Liver (tissue), 9 donors: ENCODE results near the gene ZNF316. TPM values are rescaled to one million over a fixed set of nuclear protein-coding genes. Genes with fewer than 3 reads are reported as not detected.
A peak's percentile ranks its signal among the peaks of the same experiment; 100 is the strongest.

ENCODE experiments used
- DNase-seq: peaks from one replicate; pipeline ENCODE4 v3.0.0-alpha.2; 2017; ENCODE audit warnings: low spot score
- H3K27ac ChIP-seq, 2 donors: one replicate each; pipeline ENCODE4 v1.7.0; 2013; ENCODE audit warnings: inconsistent platforms in 2 of 2, low read length in 2 of 2, control low read depth in 1 of 2, low read depth in 1 of 2, mild to moderate bottlenecking in 1 of 2
- H3K27me3 ChIP-seq, 4 donors: one replicate each; pipeline versions ENCODE4 v1.6.1 to v1.7.0; 2013; ENCODE audit warnings: low read length in 3 of 4, inconsistent platforms in 1 of 4, mild to moderate bottlenecking in 1 of 4, moderate library complexity in 1 of 4; ENCODE audit not compliant: control insufficient read depth in 4 of 4, insufficient read depth in 4 of 4
- H3K36me3 ChIP-seq, 4 donors: one replicate each; pipeline versions ENCODE4 v1.6.1 to v1.7.0; 2013; ENCODE audit warnings: low read length in 3 of 4, mild to moderate bottlenecking in 3 of 4, low read depth in 1 of 4, moderate library complexity in 1 of 4; ENCODE audit not compliant: control insufficient read depth in 4 of 4, insufficient read depth in 3 of 4
- H3K4me1 ChIP-seq, 4 donors: one replicate each; pipeline versions ENCODE4 v1.6.1 to v1.7.0; 2013; ENCODE audit warnings: low read length in 3 of 4, mild to moderate bottlenecking in 3 of 4, moderate library complexity in 1 of 4; ENCODE audit not compliant: control insufficient read depth in 4 of 4, insufficient read depth in 4 of 4
- H3K4me3 ChIP-seq, 3 donors: one replicate each; pipeline versions ENCODE4 v1.6.1 to v1.7.0; 2013; ENCODE audit warnings: low read length in 3 of 3, control low read depth in 1 of 3, low read depth in 1 of 3, mild to moderate bottlenecking in 1 of 3
- H3K9ac ChIP-seq, 2 donors: one replicate each; pipeline ENCODE4 v1.7.0; 2013; ENCODE audit warnings: low read length in 2 of 2, mild to moderate bottlenecking in 2 of 2, moderate library complexity in 2 of 2, control low read depth in 1 of 2, low read depth in 1 of 2
- H3K9me3 ChIP-seq, 4 donors: one replicate each; pipeline versions ENCODE4 v1.6.1 to v1.7.0; 2013; ENCODE audit warnings: low read length in 3 of 4; ENCODE audit not compliant: control insufficient read depth in 4 of 4
- EGR1 ChIP-seq, 2 donors: IDR thresholded peaks; 2 replicates each; pipeline ENCODE4 v1.6.1; 2016 to 2018; ENCODE audit warnings: antibody characterized with exemption in 2 of 2, low read depth in 2 of 2
- FOXA1 ChIP-seq: IDR thresholded peaks from 2 replicates; pipeline ENCODE4 v1.6.1; 2016; ENCODE audit warnings: antibody characterized with exemption
- FOXA2 ChIP-seq: IDR thresholded peaks from 2 replicates; pipeline ENCODE4 v1.6.1; 2016; ENCODE audit warnings: antibody characterized with exemption
- GABPA ChIP-seq, 2 donors: IDR thresholded peaks in 1 of 2; conservative IDR thresholded peaks in 1 of 2; 2 replicates each; pipeline ENCODE4 v1.6.1; 2016; ENCODE audit warnings: antibody characterized with exemption in 2 of 2, mild to moderate bottlenecking in 1 of 2, moderate library complexity in 1 of 2
- HNF4A ChIP-seq, 2 donors: conservative IDR thresholded peaks; 2 replicates each; pipeline ENCODE4 v1.6.1; 2016; ENCODE audit warnings: antibody characterized with exemption in 2 of 2, mild to moderate bottlenecking in 2 of 2
- HNF4G ChIP-seq: IDR thresholded peaks from 2 replicates; pipeline ENCODE4 v1.6.1; 2016; ENCODE audit warnings: antibody characterized with exemption
- JUND ChIP-seq, 2 donors: IDR thresholded peaks; 2 replicates each; pipeline ENCODE4 v1.6.1; 2016; ENCODE audit warnings: antibody characterized with exemption in 2 of 2
- NR2F2 ChIP-seq: IDR thresholded peaks from 2 replicates; pipeline ENCODE4 v1.6.1; 2016; ENCODE audit warnings: antibody characterized with exemption
- RAD21 ChIP-seq, 2 donors: IDR thresholded peaks; 2 replicates each; pipeline ENCODE4 v1.6.1; 2016; ENCODE audit warnings: antibody characterized with exemption in 2 of 2, mild to moderate bottlenecking in 2 of 2
- RXRA ChIP-seq, 2 donors: IDR thresholded peaks; 2 replicates each; pipeline ENCODE4 v1.6.1; 2017 to 2018; ENCODE audit warnings: antibody characterized with exemption in 2 of 2, mild to moderate bottlenecking in 1 of 2
- SP1 ChIP-seq: IDR thresholded peaks from 2 replicates; pipeline ENCODE4 v1.6.1; 2018; ENCODE audit warnings: antibody characterized with exemption, mild to moderate bottlenecking
- YY1 ChIP-seq: IDR thresholded peaks from 2 replicates; pipeline ENCODE4 v1.6.1; 2016; ENCODE audit warnings: antibody characterized with exemption, mild to moderate bottlenecking
- WGBS: extraction: QIAGEN DNeasy Blood & Tissue Kit; methylation state at CpG from one replicate; pipeline ENCODE4 v1.1.7; 2013; 5-methylcytosine and 5-hydroxymethylcytosine counted together
- polyA plus RNA-seq, 2 donors: library from polyadenylated mRNA; stranded (reverse) in 1 of 2; unstranded in 1 of 2; fragments of 200-250 nt in 1 of 2; fragments of >200 nt in 1 of 2; fragmentation: Nextera tagmentation in 1 of 2; extraction: Ambion mirVana in 1 of 2; gene quantifications; one replicate each; pipeline versions ENCODE4 v1.2.1 to v1.2.3, GENCODE V29; 2013 to 2015
- total RNA-seq, 2 donors: library from RNA; depleted of rRNA; stranded (reverse); fragments of >200 nt; gene quantifications; one replicate each; pipeline ENCODE4 v1.2.3, GENCODE V29; 2014
- TF ChIP-seq, protein P1 (sequence below): IDR thresholded peaks from 2 replicates; pipeline ENCODE4 v1.6.1; 2016; ENCODE audit warnings: antibody characterized with exemption
- TF ChIP-seq, protein P2 (sequence below): IDR thresholded peaks from 2 replicates; pipeline ENCODE4 v1.6.1; 2016; ENCODE audit warnings: antibody characterized with exemption, mild to moderate bottlenecking
- TF ChIP-seq, protein P3 (sequence below): fragments of 150-350 bp; IDR thresholded peaks from 2 replicates; pipeline ENCODE4 v1.5.1; 2017; ENCODE audit warnings: improper control_type of control experiment, low read depth, low read length; ENCODE audit not compliant: missing input control
- TF ChIP-seq, protein P4 (sequence below): IDR thresholded peaks from 2 replicates; pipeline ENCODE4 v1.6.1; 2016; ENCODE audit warnings: antibody characterized with exemption
- donor health status: healthy.
- donor health status: healthy.
- donor health status: healthy.
- donor health status: healthy.
- donor health status: healthy.

The ZNF316 gene
- total RNA-seq (10 to 100 TPM in 1 of 2 donors, 1 to 10 TPM in 1; 8.9 to 14.3 TPM), polyA plus RNA-seq (1 to 10 TPM in 1 of 2 donors, under 1 TPM in 1; 0.35 to 5.4 TPM)

DNA sequence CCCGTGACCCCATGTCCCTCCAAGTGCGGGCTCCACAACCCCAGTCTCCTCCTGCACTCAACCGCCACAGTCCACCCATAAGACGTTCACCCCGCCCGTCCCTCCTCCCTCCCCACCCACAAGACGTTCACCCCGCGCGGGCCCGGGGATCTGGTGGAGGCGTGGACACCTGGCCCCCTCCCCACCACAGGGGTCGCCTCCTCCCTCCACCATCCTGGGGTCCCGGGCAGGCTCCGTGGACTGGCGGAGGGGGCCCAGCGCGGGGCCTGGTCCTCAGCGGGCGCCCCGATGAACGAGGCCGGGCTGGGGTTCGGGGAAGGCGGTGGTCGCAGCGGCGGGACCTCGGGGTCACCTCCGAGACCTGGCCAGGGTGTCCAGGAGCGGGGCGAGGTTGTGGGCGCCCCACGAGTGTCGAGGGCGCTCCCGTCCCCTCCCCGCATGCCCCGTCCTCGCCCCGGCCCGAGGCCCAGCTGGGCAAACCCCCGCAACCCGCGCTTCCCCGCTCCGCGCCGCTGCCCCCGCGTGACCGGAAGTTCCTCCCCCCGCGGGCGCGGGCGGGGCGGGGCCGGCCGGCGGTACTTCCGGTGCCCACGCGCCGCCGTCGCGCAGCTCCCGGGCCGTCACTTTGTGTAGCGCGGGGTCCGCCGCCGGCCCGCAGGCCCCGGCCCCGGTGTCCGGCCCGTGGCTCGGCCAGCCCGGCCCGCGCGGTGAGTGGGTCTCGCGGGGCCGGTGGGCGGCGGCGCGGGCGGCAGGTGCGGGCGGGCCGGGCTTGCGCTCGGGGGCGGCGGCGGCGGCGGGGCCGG lies at the start of gene ZNF316:
Gene ZNF316 (plus strand): TSS at position 578 of the 803 bp plus-strand sequence. CDS start 5,092 bp downstream, outside the sequence.
- H3K9ac ChIP-seq: peak within 1 kb of the TSS; percentile 27 to 64
- peaks cover 7 to 20% (median 14%) of the 10 kb centered on the region in 4 donors for H3K4me1 ChIP-seq
- WGBS: 1% methylated on average over 104 of the region's 104 CpGs
- H3K27ac ChIP-seq: peak within 1 kb of the TSS; percentile 29 to 64
- no peaks in the 10 kb centered on the region for H3K9me3 ChIP-seq
- DNase-seq: peak; percentile 66
- peak within 1 kb of the TSS; percentile 36 to 94 (median 74) for H3K4me3 ChIP-seq
- peaks cover 0 to 10% (median 3%) of the 10 kb centered on the region in 4 donors for H3K36me3 ChIP-seq
- H3K27me3 ChIP-seq: no peaks in the 10 kb centered on the region
- TF ChIP-seq GABPA (IDR thresholded peaks at IDR 0.05 in 1 of 2, conservative IDR thresholded peaks at IDR 0.05 in 1 of 2) (peak; percentile 55 to 84), SP1 (no peak)

DNA sequence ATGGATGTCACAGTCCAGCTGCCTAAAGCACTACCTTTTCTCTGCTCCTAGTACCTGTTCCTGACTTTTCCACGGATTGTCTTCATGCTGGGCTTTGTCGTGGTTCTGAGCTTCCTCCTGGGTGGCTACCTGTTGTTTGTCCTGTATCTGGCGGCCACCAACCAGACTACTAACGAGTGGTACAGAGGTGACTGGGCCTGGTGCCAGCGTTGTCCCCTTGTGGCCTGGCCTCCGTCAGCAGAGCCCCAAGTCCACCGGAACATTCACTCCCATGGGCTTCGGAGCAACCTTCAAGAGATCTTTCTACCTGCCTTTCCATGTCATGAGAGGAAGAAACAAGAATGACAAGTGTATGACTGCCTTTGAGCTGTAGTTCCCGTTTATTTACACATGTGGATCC lies 48.6 kb upstream of the ZNF316 start:
- no peak overlapping the region for H3K9ac ChIP-seq
- TF ChIP-seq, protein P1, sequence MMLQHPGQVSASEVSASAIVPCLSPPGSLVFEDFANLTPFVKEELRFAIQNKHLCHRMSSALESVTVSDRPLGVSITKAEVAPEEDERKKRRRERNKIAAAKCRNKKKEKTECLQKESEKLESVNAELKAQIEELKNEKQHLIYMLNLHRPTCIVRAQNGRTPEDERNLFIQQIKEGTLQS: no peak
- TF ChIP-seq FOXA1: no peak
- TF ChIP-seq RXRA (IDR thresholded peaks at IDR 0.05): no peak
- TF ChIP-seq NR2F2: no peak
- TF ChIP-seq, protein P2, sequence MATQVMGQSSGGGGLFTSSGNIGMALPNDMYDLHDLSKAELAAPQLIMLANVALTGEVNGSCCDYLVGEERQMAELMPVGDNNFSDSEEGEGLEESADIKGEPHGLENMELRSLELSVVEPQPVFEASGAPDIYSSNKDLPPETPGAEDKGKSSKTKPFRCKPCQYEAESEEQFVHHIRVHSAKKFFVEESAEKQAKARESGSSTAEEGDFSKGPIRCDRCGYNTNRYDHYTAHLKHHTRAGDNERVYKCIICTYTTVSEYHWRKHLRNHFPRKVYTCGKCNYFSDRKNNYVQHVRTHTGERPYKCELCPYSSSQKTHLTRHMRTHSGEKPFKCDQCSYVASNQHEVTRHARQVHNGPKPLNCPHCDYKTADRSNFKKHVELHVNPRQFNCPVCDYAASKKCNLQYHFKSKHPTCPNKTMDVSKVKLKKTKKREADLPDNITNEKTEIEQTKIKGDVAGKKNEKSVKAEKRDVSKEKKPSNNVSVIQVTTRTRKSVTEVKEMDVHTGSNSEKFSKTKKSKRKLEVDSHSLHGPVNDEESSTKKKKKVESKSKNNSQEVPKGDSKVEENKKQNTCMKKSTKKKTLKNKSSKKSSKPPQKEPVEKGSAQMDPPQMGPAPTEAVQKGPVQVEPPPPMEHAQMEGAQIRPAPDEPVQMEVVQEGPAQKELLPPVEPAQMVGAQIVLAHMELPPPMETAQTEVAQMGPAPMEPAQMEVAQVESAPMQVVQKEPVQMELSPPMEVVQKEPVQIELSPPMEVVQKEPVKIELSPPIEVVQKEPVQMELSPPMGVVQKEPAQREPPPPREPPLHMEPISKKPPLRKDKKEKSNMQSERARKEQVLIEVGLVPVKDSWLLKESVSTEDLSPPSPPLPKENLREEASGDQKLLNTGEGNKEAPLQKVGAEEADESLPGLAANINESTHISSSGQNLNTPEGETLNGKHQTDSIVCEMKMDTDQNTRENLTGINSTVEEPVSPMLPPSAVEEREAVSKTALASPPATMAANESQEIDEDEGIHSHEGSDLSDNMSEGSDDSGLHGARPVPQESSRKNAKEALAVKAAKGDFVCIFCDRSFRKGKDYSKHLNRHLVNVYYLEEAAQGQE: no peak
- no peak for TF ChIP-seq FOXA2
- TF ChIP-seq RAD21 (IDR thresholded peaks at IDR 0.05): no peak
- no peak for TF ChIP-seq JUND (IDR thresholded peaks at IDR 0.05)
- no peak for TF ChIP-seq SP1
- TF ChIP-seq HNF4A (conservative IDR thresholded peaks at IDR 0.05): no peak
- TF ChIP-seq HNF4G: no peak
- TF ChIP-seq, protein P3, sequence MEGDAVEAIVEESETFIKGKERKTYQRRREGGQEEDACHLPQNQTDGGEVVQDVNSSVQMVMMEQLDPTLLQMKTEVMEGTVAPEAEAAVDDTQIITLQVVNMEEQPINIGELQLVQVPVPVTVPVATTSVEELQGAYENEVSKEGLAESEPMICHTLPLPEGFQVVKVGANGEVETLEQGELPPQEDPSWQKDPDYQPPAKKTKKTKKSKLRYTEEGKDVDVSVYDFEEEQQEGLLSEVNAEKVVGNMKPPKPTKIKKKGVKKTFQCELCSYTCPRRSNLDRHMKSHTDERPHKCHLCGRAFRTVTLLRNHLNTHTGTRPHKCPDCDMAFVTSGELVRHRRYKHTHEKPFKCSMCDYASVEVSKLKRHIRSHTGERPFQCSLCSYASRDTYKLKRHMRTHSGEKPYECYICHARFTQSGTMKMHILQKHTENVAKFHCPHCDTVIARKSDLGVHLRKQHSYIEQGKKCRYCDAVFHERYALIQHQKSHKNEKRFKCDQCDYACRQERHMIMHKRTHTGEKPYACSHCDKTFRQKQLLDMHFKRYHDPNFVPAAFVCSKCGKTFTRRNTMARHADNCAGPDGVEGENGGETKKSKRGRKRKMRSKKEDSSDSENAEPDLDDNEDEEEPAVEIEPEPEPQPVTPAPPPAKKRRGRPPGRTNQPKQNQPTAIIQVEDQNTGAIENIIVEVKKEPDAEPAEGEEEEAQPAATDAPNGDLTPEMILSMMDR: no peak
- TF ChIP-seq EGR1 (IDR thresholded peaks at IDR 0.05; ENCODE audit: low read depth in 2 of 2): no peak
- TF ChIP-seq, protein P4, sequence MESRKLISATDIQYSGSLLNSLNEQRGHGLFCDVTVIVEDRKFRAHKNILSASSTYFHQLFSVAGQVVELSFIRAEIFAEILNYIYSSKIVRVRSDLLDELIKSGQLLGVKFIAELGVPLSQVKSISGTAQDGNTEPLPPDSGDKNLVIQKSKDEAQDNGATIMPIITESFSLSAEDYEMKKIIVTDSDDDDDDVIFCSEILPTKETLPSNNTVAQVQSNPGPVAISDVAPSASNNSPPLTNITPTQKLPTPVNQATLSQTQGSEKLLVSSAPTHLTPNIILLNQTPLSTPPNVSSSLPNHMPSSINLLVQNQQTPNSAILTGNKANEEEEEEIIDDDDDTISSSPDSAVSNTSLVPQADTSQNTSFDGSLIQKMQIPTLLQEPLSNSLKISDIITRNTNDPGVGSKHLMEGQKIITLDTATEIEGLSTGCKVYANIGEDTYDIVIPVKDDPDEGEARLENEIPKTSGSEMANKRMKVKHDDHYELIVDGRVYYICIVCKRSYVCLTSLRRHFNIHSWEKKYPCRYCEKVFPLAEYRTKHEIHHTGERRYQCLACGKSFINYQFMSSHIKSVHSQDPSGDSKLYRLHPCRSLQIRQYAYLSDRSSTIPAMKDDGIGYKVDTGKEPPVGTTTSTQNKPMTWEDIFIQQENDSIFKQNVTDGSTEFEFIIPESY: no peak
- TF ChIP-seq YY1: no peak
- H3K27ac ChIP-seq: no peak overlapping the region
- 78% methylated on average over 9 of the region's 9 CpGs for WGBS
- peaks cover 8 to 31% (median 20%) of the 10 kb centered on the region in 4 donors for H3K36me3 ChIP-seq
- H3K4me1 ChIP-seq: peaks cover 3 to 12% (median 11%) of the 10 kb centered on the region in 4 donors
- no peak for DNase-seq
- no peaks in the 10 kb centered on the region for H3K27me3 ChIP-seq
- H3K9me3 ChIP-seq: no peaks in the 10 kb centered on the region
- H3K4me3 ChIP-seq: no peak overlapping the region
